GM10847 (cell line): ENCODE results near the gene SP1.

ENCODE experiments used
- POLR2A ChIP-seq: IDR thresholded peaks from 2 replicates; pipeline ENCODE4 v1.6.1; 2011; ENCODE audit not compliant: insufficient read length; ENCODE audit errors: extremely low read depth

The SP1 gene

DNA sequence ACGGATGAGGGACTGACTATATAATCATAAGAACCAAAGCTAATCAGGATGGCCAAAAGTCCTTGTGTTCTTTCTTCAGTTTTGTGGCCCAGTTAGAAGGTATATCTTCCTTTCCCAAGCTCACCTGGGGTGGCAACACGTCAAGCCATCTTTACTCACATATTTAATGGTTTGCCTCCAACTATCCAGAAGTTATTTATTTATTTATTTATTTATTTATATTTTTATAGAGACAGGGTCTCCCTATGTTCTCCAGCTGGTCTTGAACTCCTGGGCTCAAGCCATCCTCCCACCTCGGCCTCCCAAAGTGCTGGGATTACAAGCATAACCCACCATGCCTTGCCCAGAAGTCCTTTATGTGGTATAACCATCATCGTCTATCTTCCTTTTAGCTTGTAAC, 32.1 kb upstream of the SP1 start:
- TF ChIP-seq POLR2A = no peak

DNA sequence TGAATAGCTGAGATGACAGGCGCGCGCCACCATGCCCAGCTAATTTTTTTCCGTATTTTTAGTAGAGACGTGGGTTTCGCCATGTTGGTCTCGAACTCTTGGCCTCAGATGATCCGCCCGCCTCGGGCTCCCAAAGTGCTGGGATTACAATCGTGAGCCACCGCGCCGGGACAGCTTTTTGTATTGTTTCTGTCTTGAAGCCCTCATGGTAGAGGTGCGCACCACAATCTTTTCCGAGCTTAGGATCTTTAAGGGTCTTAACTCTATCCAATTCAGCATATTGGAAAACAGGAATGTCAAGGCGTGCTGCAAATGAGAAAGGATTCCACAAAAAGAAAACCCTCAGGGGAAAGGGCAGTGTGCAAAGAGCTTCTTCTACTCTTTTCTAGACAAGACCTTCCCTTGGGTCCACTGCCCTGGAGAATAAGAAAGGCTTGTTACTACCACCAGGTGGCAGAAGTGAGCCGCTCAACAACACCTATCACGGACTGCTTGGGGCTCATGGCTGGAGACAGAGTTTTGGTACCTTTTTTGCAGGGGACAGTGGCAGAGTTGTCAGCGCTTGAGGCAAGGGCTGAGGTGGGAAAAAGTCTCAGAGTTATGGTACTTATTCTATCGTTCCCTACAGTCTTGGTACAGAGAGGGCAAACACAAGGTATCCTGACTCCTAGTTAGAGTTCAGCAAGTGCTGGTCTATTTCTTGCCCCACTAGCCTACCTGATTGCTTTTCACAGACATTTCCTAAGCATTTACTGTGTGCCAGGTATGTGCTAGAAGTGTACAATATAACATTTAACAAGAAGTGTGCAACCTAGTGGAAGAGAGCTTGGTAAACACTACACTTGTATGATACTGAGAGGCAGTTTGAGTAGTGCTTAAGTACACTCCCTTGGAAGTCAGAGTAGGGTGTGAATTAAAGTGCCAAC, 27.4 kb upstream of the SP1 start:
- TF ChIP-seq POLR2A = no peak

DNA sequence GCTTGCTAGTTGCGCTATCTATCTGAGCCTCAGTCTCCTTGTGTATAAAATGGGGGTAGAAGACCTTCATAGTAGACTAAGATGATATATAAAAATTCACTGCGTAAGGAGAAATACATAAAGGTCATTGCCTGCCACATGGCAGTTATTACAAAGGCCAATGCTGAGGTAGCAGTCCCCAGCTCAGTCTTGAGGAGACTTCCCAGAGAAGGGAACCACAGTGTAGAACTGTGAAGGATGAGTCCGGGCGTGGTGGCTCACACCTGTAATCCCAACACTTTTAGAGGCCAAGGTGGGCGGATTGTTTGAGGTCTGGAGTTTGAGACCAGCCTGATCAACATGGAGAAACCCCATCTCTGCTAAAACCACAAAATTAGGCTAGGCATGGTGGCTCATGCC, 26.7 kb upstream of the SP1 start:
- TF ChIP-seq POLR2A = no peak

DNA sequence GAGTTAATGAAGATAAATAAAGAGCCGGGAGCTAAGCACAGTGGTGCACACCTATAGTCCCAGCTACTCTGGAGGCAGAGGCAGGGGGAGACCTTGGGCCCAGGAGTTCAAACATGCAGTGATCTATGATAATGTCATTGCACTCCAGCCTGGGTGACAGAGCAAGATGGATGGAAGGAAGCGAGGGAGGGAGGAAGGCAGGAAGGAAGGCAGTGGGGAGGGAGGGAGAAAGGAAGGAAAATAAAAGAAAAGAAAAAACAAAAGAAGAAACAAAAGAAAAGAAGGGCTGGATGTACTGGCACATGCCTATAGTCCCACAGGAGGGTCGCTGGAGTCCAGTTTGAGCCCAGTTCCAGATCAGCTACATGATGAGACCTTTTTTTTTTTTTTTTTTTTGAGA, 24.9 kb upstream of the SP1 start:
- no peak for TF ChIP-seq POLR2A

DNA sequence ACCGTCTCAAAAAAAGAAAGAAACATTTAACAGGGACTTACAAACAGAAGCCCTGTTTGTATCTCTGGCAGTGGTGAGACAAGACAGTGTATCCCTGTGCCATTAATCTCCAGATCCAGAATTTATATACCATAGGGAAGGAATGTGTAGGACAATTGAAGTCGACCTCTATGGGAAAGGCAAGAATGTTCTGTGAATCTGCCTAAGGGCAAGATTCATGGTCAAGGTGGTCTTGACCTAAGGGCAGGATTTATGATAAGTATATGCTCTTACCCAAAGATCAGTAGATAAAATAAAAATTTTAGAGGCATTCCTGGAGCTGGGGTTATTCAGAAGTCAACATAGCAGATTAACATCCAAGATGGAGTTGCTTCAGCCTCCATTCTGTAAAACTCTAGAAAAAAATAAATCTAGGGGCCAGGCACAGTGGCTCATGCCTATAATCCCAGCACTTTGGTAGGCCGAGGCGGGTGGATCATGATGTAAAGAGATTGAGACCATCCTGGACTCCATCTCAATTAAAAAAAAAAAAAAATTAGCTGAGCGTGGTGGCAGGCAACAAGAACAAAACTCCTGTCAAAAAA, 21.0 kb upstream of the SP1 start:
- TF ChIP-seq POLR2A = no peak

DNA sequence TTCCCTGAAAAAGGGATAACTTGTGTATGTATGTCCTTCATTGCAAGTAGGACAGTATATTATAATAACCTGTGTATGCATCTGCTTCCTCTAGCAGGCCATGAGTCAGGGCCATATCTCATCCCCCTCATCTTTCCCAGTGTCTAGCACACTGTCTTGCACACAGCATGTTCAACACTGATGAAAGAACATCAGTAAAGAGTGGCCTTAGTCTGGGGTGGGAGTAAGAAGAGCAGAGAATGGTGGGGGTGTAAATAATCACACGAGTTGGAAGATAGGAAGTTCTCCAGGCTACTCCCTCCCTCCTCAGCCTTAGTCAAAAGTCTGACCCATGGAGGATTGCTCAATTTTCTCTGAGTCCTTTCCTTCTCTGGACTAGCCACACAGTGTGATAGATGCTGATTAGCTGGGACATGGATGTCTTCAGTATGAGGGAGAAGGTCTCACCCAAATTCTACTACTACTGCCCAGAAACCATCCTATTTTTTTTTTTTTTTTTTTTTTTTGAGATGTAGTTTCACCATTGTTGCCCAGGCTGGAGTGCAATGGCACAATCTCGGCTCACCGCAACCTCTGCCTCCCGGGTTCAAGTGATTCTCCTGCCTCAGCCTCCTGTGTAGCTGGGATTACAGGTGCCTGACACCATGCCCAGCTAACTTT, 14.6 kb upstream of the SP1 start:
- no peak for TF ChIP-seq POLR2A

DNA sequence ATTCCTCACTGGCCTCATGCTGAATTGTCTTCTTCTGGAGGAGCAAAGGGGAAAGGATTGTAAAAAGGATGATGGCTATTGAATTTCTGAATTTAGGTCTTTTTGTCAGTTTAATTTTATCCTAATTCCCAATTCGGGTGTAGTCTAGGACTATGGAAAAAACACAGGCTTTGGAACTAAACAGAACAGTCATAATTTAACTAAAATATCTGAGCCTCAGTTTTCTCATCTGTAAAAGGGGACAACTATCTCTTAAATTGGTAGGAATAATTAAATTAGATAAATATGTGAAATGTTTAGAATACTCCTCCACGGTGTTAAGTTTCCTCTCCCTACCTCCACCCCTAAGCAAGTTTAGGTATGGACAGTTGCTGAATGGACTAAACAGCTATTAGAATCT, 3.2 kb upstream of the SP1 start:
- no peak for TF ChIP-seq POLR2A

DNA sequence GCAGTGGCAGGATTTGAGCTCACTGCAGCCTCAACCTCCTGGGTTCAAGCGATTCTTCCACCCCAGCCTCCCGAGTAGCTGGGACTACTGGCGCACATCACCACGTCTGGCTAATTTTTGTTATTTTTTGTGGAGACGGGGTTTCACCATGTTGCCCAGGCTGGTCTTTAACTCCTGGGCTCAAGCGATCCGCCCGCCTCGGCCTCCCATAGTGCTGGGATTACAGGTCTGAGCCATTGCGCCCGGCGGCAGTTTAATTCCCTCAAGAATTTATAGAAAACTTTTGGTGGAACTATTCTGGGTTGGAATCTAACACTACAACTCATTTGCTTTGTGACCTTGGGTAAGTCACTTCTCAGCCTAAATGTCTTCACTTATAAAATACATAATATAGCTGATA, 1.8 kb upstream of the SP1 start:
- no peak for TF ChIP-seq POLR2A

DNA sequence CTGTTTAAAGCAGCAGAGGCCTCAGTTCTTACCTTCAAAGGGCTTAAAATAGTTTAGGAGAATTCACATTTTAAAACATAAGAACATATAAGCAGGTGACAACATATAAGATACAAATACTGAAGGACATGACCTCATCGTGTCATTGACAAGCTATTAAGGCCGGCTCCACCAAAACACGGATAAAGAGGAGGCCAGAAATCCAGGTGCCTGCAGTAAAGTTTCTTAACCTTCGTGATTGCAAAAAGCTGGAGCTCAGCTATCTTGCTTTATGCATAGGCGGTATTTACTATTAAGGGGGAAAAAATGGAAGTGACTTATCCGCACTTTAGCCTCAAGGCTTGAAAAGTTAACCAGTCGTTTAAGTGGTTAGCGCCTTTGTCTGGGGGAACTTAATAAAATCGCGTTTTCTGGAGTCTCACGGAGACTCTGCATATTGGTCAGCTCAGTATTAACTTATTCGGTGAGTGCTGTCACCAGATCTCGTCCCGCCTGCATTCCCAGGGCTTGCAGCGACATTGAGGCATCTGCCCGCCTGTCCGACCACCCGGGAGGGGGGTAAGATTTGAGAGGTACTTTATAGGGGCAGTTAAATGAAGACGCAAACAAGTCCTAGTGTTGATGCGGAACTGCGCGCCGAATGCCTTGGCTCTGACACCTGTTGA, 1.1 kb upstream of the SP1 start:
- TF ChIP-seq POLR2A = no peak

DNA sequence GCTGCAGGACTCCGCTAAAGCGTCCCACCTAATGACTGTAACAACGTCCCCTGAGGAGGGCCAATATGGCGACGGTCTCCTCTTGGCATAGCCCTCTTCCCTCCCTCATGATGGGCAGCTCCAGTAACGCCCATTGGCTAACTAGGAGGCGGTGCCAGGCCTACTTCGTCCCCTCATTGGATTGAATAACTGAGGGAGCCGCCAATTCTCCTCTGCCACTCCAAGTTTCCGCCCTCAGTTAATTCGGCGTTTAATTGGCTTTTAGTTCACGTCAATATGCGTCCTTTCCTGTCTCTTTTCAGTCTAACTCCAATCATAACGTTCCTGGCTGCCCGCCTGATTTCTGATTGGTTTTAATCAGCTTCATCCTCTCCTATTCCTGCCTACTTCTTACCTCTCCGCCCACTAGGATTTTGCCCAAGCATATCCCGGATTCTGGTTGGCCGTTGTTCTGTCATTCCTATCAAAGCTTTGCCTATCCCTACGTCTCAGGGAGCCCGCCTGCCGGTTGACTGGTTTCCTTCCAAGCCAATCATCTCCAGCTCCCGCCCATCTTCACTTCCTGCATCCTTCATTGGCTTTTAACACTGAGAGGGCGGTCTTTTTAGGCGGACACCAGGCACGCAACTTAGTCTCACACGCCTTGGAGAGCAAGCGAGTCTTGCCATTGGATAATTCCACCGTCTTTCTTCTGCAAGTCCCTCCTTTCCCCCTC, 430 bp upstream of the SP1 start:
- peak; percentile 88 for TF ChIP-seq POLR2A

DNA sequence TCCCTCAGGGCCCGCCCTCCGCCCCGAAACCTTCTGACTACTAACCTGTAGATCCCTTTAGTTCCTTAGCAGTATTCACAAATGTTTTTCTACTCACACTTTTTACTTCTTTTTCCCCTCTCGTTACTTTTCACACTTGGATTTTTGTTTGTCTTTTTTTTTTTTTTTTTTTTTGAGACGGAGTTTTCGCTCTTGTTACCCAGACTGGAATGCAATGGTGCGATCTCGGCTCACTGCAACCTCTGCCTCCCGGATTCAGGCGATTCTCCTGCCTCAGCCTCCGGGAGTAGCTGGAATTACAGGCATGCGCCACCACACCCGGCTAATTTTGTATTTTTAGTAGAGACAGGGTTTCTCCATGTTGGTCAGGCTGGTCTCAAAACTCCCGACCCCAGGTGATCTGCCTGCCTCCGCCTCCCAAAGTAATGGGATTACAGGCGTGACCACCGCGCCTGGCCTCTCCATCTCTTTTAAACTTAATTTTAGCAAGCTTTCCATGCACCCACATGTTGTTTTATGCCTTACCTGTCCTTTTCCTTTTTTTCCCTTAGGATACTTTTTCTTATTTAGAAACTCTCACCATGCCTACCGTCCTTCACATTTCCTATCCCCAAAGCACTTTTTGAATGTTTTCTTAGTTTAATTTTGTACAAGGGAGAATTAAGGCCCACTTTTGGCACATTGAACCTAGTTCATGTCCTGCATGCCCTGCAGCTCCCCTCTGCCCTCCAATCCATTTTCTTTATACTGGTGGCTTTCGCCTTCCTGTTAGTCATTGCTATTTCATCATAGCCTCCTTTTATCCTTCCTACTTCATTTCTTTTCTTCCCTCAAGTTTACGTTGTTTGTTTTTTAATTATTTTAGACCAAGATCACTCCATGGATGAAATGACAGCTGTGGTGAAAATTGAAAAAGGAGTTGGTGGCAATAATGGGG, 1.1 kb downstream of the SP1 start:
- no peak for TF ChIP-seq POLR2A

DNA sequence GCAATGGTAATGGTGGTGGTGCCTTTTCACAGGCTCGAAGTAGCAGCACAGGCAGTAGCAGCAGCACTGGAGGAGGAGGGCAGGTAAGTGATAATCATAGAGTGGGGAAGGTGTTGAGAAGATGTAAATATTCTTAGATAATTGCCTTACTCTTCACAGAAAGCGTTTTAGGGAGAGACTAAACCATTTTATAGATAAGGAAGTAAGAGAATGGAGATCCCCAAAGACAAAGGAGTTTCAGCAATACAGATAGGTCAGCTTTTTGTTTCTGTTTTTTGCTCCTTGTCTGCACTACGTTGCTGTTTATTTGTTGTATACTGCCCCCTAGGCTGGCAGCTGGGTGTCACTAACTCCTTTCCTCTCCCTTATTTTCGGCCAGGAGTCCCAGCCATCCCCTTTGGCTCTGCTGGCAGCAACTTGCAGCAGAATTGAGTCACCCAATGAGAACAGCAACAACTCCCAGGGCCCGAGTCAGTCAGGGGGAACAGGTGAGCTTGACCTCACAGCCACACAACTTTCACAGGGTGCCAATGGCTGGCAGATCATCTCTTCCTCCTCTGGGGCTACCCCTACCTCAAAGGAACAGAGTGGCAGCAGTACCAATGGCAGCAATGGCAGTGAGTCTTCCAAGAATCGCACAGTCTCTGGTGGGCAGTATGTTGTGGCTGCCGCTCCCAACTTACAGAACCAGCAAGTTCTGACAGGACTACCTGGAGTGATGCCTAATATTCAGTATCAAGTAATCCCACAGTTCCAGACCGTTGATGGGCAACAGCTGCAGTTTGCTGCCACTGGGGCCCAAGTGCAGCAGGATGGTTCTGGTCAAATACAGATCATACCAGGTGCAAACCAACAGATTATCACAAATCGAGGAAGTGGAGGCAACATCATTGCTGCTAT, 2.0 kb downstream of the SP1 start:
- no peak for TF ChIP-seq POLR2A

DNA sequence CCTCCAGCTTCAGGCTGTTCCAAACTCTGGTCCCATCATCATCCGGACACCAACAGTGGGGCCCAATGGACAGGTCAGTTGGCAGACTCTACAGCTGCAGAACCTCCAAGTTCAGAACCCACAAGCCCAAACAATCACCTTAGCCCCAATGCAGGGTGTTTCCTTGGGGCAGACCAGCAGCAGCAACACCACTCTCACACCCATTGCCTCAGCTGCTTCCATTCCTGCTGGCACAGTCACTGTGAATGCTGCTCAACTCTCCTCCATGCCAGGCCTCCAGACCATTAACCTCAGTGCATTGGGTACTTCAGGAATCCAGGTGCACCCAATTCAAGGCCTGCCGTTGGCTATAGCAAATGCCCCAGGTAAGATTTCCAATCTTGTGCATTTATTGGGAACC, 3.3 kb downstream of the SP1 start:
- TF ChIP-seq POLR2A = no peak
